Ectodermal cell (in vitro differentiated cells): Measurements from ENCODE around the gene ATG5.
"Not testable (repeated sequence)": the region's sequence is repeated elsewhere in the genome, so short reads cannot be mapped to it uniquely, and the experiment has no call there.

ENCODE experiments used
- H3K27ac ChIP-seq: 2 replicates; pipeline ENCODE4 v1.7.0; 2013; ENCODE audit warnings: mild to moderate bottlenecking, low read depth, low read length; ENCODE audit not compliant: insufficient read depth, poor library complexity, severe bottlenecking
- H3K27me3 ChIP-seq: 2 replicates; pipeline ENCODE4 v1.7.0; 2013; ENCODE audit warnings: mild to moderate bottlenecking, low read length; ENCODE audit not compliant: insufficient read depth, control insufficient read depth, poor library complexity, severe bottlenecking
- H3K36me3 ChIP-seq: one replicate; pipeline ENCODE4 v1.7.0; 2013; ENCODE audit warnings: low read length; ENCODE audit not compliant: control insufficient read depth, insufficient read depth
- H3K4me1 ChIP-seq: one replicate; pipeline ENCODE4 v1.7.0; 2013; ENCODE audit warnings: low read length; ENCODE audit not compliant: control insufficient read depth, insufficient read depth
- H3K4me3 ChIP-seq: 2 replicates; pipeline ENCODE4 v1.7.0; 2013; ENCODE audit warnings: low read depth, low read length, control low read depth; ENCODE audit not compliant: insufficient read depth
- H3K9me3 ChIP-seq: 2 replicates; pipeline ENCODE4 v1.7.0; 2013; ENCODE audit warnings: mild to moderate bottlenecking, low read length, moderate library complexity; ENCODE audit not compliant: control insufficient read depth
- WGBS, 2 experiments: methylation state at CpG; one replicate each; pipeline ENCODE4 v1.1.7; 2013; ENCODE audit warnings: missing lambda C conversion rate in 2 of 2; 5-methylcytosine and 5-hydroxymethylcytosine counted together

ATG5 gene

GRCh38 chr6:106283481-106283880 is 42.1 kb downstream of the ATG5 start:
- H3K4me1 ChIP-seq: no peaks in the 10 kb centered on the region
- no peak overlapping the region for H3K27ac ChIP-seq
- no peaks in the 10 kb centered on the region for H3K9me3 ChIP-seq
- H3K27me3 ChIP-seq: no peaks in the 10 kb centered on the region
- 95 to 96% methylated on average over 9 of the region's 10 CpGs for WGBS, 2 experiments
- no peak overlapping the region for H3K4me3 ChIP-seq
- H3K36me3 ChIP-seq: no peaks in the 10 kb centered on the region

GRCh38 chr6:106281661-106282060 is 43.9 kb downstream of the ATG5 start:
- 100% methylated on average over 1 to 2 of the region's 2 CpGs for WGBS, 2 experiments
- Histone ChIP-seq H3K9me3 (no peaks in the 10 kb centered on the region), H3K27ac (no peak overlapping the region), H3K27me3 (no peaks in the 10 kb centered on the region), H3K4me3 (no peak overlapping the region), H3K36me3 (no peaks in the 10 kb centered on the region), H3K4me1 (no peaks in the 10 kb centered on the region)

GRCh38 chr6:106281088-106281487 is 44.5 kb downstream of the ATG5 start:
- no peaks in the 10 kb centered on the region for H3K36me3 ChIP-seq
- H3K4me1 ChIP-seq: no peaks in the 10 kb centered on the region
- H3K9me3 ChIP-seq: no peaks in the 10 kb centered on the region
- H3K4me3 ChIP-seq: no peak overlapping the region
- H3K27me3 ChIP-seq: no peaks in the 10 kb centered on the region
- H3K27ac ChIP-seq: no peak overlapping the region

DNA sequence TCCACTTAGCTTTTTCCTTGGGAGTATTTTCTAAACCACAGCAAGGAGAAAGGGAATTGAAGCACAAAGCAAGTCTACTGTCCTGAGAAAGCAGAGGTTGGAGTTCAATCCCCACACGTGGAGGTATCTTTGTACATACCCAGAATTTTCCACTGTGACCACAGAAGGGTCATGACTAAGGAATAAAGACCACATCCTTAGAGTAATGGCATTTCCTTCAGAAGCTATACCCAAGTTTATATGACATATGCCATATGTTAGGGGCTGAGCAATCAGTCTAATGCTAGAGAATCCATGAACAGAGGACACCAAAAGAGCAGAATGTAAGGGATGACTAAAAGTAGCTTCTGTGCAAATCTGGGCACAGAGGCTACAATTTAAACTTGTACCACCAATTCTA is 46.4 kb downstream of the ATG5 start:
- 89 to 93% methylated on average over 1 of the region's 1 CpG for WGBS, 2 experiments
- H3K27ac ChIP-seq: no peak overlapping the region

GRCh38 chr6:106275692-106276091 is 49.9 kb downstream of the ATG5 start:
- WGBS, 2 experiments: 95 to 98% methylated on average over 5 of the region's 5 CpGs
- no peak overlapping the region for H3K4me3 ChIP-seq

More for the DNA sequence above, 46.4 kb downstream of the ATG5 start:
- Histone ChIP-seq H3K27me3 (no peaks in the 10 kb centered on the region), H3K4me3 (no peak overlapping the region), H3K4me1 (no peaks in the 10 kb centered on the region), H3K36me3 (no peaks in the 10 kb centered on the region), H3K9me3 (no peaks in the 10 kb centered on the region)

GRCh38 chr6:106273087-106273486 is 52.5 kb downstream of the ATG5 start:
- WGBS, 2 experiments: 57% methylated on average over 1 of the region's 1 CpG; no CpG with 5 or more reads in 1 of the 2 experiments
- Histone ChIP-seq H3K36me3 (peaks cover 5% of the 10 kb centered on the region), H3K4me1 (no peaks in the 10 kb centered on the region), H3K27ac (no peak overlapping the region), H3K4me3 (no peak overlapping the region), H3K9me3 (no peaks in the 10 kb centered on the region), H3K27me3 (no peaks in the 10 kb centered on the region)

More at GRCh38 chr6:106275692-106276091, 49.9 kb downstream of the ATG5 start:
- Histone ChIP-seq H3K27ac (no peak overlapping the region), H3K27me3 (no peaks in the 10 kb centered on the region), H3K4me1 (no peaks in the 10 kb centered on the region), H3K9me3 (no peaks in the 10 kb centered on the region), H3K36me3 (no peaks in the 10 kb centered on the region)

DNA sequence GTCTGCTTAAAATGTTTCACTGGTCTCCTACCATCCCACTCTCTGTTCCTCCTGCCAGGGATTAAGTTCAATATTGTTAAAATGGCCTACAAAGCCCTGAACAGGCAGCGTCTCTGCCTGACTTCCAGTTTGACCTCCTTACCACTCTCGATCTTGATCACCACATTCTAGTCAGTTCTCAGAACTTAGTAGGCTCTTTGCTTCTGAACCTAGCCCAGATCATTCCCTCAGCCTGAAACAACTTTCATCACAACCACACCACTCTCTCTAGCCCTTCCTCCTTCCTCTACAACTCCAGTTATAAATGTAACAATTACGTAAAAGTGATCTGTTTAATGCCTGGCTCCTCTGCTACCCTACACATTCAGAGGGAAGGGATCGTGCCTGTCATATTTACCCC is 53.3 kb downstream of the ATG5 start:
- Histone ChIP-seq H3K4me1 (no peaks in the 10 kb centered on the region), H3K27me3 (no peaks in the 10 kb centered on the region), H3K36me3 (peaks cover 5% of the 10 kb centered on the region), H3K4me3 (no peak overlapping the region), H3K9me3 (no peaks in the 10 kb centered on the region), H3K27ac (no peak overlapping the region)
- 96 to 98% methylated on average over 4 of the region's 4 CpGs for WGBS, 2 experiments

DNA sequence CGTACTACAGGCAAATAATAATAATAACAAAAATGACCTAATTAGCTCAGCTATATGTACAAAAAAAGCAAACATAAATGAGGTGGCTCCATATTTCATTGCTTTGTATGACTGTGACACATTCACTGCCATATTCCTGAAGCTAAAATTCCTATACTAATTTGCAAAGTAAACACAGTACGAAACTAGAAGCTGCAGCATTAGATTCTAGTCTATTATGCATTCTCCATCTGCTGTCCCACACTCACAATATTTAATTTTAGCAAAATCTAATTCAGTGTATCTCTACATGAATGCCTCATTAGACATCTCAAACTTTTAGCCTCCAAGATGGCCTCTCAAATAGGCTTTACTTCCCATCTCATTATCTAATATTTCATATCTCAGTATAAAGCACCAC is 55.1 kb downstream of the ATG5 start:
- Histone ChIP-seq H3K27me3 (no peaks in the 10 kb centered on the region), H3K36me3 (peaks cover 5% of the 10 kb centered on the region), H3K27ac (no peak overlapping the region), H3K4me1 (no peaks in the 10 kb centered on the region), H3K9me3 (no peaks in the 10 kb centered on the region), H3K4me3 (no peak overlapping the region)
- WGBS, 2 experiments: 92 to 100% methylated on average over 2 of the region's 2 CpGs

DNA sequence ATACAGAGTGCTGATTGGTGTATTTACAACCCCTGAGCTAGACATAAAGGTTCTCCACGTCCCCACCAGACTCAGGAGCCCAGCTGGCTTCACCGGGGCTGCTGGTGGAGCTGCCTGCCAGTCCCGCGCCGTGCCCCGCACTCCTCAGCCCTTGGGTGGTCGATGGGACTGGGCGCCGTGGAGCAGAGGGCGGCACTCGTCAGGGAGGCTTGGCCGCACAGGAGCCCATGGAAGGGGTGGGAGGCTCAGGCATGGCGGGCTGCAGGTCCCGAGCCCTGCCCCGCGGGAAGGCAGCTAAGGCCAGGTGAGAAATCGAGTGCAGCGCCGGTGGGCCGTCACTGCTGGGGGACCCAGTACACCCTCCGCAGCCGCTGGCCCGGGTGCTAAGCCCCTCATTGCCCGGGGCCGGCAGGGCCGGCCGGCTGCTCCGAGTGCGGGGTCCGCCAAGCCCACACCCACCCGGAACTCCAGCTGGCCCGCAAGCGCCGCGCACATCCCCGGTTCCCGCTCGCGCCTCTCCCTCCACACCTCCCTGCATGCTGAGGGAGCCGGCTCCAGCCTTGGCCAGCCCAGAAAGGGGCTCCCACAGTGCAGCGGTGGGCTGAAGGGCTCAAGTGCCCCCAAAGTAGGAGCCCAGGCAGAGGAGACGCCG is 56.2 kb downstream of the ATG5 start:
- H3K27ac ChIP-seq, H3K9me3 ChIP-seq, H3K4me3 ChIP-seq, H3K4me1 ChIP-seq, H3K27me3 ChIP-seq, H3K36me3 ChIP-seq: not testable (repeated sequence)
- 95 to 96% methylated on average over 43 of the region's 43 CpGs for whole genome bisulfite sequencing, 2 experiments

- H3K36me3 ChIP-seq, H3K9me3 ChIP-seq, H3K27me3 ChIP-seq, H3K27ac ChIP-seq, H3K4me3 ChIP-seq, H3K4me1 ChIP-seq: not testable (repeated sequence)
- 92 to 93% methylated on average over 4 of the region's 4 CpGs for WGBS, 2 experiments
Measured at GRCh38 chr6:106268500-106268899, 57.1 kb downstream of the ATG5 start.

DNA sequence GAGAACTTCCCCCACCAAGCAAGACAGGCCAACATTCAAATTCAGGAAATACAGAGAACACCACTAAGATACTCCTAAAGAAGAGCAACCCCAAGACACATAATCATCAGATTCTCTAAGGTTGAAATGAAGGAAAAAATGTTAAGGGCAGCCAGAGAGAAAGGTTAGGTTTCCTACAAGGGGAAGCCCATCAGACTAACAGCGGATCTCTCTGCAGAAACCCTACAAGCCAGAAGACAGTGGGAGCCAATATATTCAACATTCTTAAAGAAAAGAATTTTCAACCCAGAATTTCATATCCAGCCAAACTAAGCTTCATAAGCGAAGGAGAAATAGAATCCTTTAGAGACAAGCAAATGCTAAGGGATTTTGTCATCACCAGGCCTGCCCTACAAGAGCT is 61.1 kb downstream of the ATG5 start:
- 96 to 100% methylated on average over 2 of the region's 2 CpGs for WGBS, 2 experiments
- not testable (repeated sequence) for H3K9me3 ChIP-seq, H3K4me1 ChIP-seq, H3K27me3 ChIP-seq, H3K36me3 ChIP-seq, H3K4me3 ChIP-seq, H3K27ac ChIP-seq
